Measurements from ENCODE around the gene RANGRF.
"Not testable (repeated sequence)": the region's sequence is repeated elsewhere in the genome, so short reads cannot be mapped to it uniquely, and the experiment has no call there.

Gene RANGRF, protein sequence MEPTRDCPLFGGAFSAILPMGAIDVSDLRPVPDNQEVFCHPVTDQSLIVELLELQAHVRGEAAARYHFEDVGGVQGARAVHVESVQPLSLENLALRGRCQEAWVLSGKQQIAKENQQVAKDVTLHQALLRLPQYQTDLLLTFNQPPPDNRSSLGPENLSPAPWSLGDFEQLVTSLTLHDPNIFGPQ

DNA sequence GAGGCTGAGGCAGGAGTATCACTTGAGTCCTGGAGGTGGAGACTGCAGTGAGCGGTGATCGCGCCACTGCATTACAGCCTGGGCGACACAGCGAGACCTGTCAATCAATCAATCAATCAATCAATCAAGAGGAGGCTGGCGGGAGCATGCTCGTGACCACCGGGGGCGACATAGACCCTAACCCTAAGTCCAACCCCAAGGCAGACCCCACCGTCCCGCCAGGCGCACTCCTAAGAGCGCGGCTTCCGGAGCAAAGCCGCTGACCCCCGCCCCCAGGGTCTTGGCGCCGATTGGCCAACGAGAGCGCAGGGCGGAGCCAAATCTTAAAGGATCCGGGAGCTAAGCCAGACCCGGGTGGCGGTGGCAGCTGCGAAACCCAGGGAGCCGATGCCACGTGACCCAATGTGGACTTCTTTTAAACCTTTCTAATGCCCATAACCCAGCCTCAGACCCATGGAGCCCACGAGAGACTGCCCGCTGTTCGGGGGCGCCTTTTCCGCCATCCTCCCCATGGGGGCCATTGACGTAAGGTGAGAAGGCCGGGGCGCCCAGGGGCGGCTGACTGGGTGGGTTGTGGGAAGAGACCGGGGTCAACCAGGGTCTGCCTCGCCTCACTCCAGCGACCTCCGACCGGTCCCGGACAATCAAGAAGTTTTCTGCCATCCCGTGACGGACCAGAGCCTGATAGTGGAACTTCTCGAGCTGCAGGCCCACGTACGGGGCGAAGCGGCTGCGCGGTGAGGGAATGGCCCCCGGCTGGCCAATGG is at the start of gene RANGRF:
Gene RANGRF, plus strand, starts transcription at position 335 of the 767 bp plus-strand sequence. Its CDS starts 119 bp downstream, at position 454.
- no peak for DNase-seq (ENCODE audit: low read depth)

DNA sequence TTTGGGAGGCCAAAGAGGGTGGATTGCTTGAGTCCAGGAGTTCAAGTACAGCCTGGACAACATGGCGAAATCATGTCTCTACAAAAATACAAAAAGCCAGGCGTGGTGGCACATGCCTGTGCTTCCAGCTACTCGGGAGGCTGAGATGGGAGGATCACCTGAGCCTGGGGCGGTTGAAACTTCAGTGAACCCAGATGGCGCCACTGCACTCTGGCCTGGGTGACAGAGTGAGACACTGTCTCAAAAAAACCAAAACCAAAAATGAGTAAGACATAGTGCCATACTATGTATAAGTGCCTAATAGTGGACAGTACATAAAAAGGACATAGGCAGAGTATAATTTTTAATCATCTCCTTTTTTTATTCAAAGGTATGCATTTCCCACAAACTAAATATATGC is 44.6 kb upstream of the RANGRF start:
- no peak for DNase-seq (ENCODE audit: low read depth)

- no peak for DNase-seq (ENCODE audit: low read depth)
Measured at GRCh38 chr17:8244768-8245167, 43.7 kb upstream of the RANGRF start.

GRCh38 chr17:8248751-8249607 is 39.5 kb upstream of the RANGRF start, which contains the start of gene PFAS:
Gene PFAS (plus strand): TSS chr17:8249289. CDS start chr17:8253938, 4,649 bp downstream.
- peak; percentile 49 for DNase-seq (ENCODE audit: low read depth)

- no peak for DNase-seq (ENCODE audit: low read depth)
Measured at GRCh38 chr17:8249621-8250500, 38.6 kb upstream of the RANGRF start.

DNA sequence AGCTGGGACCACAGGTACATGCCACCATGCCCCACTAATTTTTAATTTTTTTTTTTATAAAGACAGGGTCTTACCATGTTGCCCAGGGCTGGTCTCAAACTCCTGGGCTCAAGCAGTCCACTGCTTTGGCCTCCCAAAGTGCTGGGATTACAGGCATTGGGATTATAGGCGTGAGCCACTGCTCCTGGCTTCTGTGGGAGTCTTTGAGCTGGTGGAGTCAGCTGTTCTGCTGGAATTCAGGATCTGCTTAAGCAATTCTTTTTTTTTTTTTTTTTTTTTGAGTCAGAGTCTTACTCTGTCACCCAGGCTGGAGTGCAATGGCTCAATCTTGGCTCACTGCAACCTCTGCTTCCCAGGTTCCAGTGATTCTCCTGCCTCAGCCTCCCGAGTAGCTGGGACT is 37.1 kb upstream of the RANGRF start:
- DNase-seq (ENCODE audit: low read depth) = not testable (repeated sequence)

- no peak for DNase-seq (ENCODE audit: low read depth)
Measured at GRCh38 chr17:8253801-8254200, 34.7 kb upstream of the RANGRF start.

GRCh38 chr17:8254881-8255280 is 33.6 kb upstream of the RANGRF start:
- DNase-seq (ENCODE audit: low read depth) = no peak

DNA sequence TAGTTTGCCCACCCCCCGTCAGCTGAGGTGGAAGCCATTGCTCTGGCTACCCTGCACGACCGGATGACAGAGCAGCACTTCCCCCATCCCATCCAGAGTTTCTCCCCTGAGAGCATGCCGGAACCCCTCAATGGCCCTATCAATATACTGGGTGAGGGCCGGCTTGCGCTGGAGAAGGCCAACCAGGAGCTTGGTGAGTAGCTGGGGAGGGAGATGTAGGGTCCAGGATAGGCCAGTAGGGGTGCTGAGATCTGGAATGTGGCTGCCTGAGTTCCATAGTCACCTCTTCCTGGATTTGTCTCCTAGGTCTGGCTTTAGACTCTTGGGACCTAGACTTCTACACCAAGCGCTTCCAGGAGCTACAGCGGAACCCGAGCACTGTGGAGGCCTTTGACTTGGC is 33.0 kb upstream of the RANGRF start:
- no peak for DNase-seq (ENCODE audit: low read depth)

DNA sequence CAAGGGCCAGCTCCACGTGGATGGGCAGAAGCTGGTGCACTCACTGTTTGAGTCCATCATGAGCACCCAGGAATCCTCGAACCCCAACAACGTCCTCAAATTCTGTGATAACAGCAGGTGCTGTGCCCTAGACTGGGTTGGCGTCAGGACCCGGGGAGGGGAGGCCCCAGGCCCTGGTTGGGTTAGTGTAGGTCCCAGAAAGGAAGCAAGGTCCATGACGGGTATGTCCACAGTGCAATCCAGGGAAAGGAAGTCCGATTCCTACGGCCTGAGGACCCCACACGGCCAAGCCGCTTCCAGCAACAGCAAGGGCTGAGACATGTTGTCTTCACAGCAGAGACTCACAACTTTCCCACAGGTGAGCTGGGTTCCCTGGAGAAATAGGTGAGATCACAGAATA is 32.2 kb upstream of the RANGRF start:
- DNase-seq (ENCODE audit: low read depth) = no peak

DNA sequence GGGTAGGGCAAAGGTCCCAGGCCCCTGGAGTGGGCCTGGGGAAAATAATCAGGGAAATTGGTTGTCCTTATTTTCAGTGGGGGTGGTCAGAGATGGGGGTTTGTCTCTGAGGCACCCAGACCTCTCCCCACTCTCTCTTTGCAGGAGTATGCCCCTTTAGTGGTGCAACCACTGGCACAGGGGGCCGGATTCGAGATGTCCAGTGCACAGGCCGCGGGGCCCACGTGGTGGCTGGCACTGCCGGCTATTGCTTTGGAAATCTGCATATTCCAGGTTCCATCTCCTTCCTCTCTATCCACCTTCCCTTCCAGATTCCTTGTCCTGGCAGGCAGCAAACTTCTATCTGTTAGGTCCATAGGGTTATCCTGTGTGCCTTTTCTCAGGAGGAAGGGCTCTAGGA is 31.8 kb upstream of the RANGRF start:
- no peak for DNase-seq (ENCODE audit: low read depth)

GRCh38 chr17:8257801-8258200 is 30.7 kb upstream of the RANGRF start:
- DNase-seq (ENCODE audit: low read depth) = no peak

- DNase-seq (ENCODE audit: low read depth) = no peak
Measured at GRCh38 chr17:8264320-8264719, 24.1 kb upstream of the RANGRF start.

DNA sequence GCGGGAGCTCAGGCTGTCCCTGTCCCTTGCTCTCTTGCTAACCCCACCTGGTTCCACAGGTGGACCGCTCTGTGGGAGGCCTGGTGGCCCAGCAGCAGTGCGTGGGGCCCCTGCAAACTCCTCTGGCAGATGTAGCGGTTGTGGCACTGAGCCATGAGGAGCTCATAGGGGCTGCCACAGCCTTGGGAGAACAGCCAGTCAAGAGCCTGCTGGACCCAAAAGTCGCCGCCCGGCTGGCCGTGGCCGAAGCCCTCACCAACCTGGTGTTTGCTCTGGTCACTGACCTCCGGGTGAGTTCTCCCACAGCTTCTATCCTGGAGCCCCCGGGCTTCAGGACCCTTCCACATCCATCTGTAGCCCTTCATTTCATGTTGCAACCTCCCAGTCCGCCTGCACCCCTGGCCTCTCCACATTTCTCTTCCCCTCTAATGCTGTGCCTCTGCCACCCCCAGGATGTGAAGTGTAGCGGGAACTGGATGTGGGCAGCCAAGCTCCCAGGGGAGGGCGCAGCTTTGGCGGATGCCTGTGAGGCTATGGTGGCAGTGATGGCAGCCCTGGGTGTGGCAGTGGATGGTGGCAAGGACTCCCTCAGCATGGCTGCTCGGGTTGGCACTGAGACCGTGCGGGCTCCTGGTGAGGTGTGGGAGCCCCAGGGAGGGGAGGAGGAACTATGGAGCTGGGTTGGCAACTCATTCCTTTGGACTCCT is 23.5 kb upstream of the RANGRF start:
- no peak for DNase-seq (ENCODE audit: low read depth)

GRCh38 chr17:8266648-8267479 is 21.6 kb upstream of the RANGRF start:
- DNase-seq (ENCODE audit: low read depth) = no peak

DNA sequence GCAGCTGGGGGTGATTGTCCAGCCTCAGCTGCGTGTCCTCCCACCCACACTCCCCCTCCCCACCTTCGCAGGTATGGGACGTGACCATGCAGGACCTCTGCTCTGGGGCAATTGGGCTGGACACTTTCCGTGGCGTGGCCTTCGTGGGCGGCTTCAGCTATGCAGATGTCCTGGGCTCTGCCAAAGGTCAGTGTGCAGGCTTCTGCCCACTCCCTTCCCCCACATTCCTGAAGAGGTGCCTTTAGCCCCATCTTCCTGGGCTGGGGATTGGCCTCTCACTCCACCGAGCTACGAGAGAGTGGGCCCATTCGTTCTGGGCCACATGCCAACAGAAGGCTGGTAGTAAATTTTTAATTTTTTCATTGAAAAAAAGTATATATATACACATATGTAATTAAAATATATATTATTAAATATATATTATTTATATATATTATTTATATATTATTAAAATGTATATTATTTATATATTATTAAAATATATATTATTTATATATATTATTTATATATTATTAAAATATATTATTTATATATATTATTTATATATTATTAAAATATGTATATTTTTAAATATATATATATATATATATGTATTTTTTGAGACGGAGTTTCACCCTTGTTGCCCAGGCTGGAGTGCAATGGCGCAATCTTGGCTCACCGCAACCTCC is 20.9 kb upstream of the RANGRF start:
- DNase-seq (ENCODE audit: low read depth) = no peak

DNA sequence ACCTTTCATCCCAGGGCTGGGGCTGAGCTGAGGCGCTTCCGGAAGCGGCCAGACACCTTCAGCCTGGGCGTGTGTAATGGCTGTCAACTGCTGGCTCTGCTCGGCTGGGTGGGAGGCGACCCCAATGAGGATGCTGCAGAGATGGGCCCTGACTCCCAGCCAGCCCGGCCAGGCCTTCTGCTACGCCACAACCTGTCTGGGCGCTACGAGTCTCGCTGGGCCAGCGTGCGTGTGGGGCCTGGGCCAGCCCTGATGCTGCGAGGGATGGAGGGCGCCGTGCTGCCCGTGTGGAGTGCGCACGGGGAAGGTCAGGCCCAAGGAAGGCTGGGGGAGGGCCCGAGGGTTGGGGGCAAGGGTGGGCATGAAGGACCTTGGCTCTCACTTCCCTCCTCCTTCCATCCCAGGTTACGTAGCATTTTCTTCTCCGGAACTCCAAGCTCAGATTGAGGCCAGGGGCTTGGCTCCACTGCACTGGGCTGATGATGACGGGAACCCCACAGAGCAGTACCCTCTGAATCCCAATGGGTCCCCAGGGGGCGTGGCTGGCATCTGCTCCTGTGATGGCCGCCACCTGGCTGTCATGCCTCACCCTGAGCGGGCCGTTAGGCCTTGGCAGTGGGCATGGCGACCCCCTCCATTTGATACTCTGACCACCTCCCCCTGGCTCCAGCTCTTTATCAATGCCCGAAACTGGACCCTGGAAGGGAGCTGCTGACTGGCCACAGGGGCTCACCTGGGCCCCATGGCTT is 19.7 kb upstream of the RANGRF start:
- DNase-seq (ENCODE audit: low read depth) = no peak

DNA sequence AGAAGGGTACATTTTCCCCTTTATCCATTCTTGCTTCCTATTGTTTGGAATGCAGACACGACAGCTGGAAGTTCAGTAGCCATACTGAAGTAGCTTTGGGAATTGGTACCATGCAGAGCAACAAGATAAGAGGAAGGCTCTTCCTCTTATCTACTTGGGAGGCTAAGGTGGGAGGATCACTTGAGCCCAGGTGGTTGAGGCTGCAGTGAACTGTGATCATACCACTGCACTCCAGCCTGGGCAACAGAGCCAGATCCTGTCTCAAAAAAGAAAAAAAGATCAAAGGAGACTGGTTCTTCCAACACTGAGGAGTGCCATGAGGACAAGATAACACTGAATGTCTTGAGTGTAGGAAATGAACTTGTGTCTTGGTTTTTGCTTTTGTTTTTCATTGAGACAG is 16.0 kb upstream of the RANGRF start:
- DNase-seq (ENCODE audit: low read depth) = no peak

GRCh38 chr17:8273884-8274444 is 14.5 kb upstream of the RANGRF start:
- DNase-seq (ENCODE audit: low read depth) = no peak
